Measurements from ENCODE around the gene CGRRF1. TPM values are rescaled to one million over a fixed set of nuclear protein-coding genes. Genes with fewer than 3 reads are reported as not detected.

The CGRRF1 gene
- total and polyA plus RNA-seq, 10 of the 15 experiments (the other 5 are each of a cell fraction or from before 2014, with no cell fraction given), result 5.5 to 47.7 (median 13.5) TPM

GRCh38 chr14:54535126-54535525 lies 25.4 kb downstream of the CGRRF1 start (continued):
- TF ChIP-seq E4F1 (IDR thresholded peaks at IDR 0.05; ENCODE audit: borderline replicate concordance, partially characterized antibody), result no peak

- H3K27me3 ChIP-seq (replicated peaks in 1 of 2; ENCODE audit: control insufficient read depth in 2 of 2, insufficient read depth in 2 of 2, low read length in 1 of 2), result no peaks in the 10 kb centered on the region
- ChIA-PET POLR2A (no interaction called here), CTCF (no interaction called here), SMC1A (ENCODE audit: uncharacterized antibody, unreplicated experiment) (no interaction called here), RAD21 (ENCODE audit: unreplicated experiment) (no interaction called here)
- H3K4me3 ChIP-seq, result no peak overlapping the region
- FAIRE-seq (no peak), DNase-seq (ENCODE audit: low read depth, low spot score) (no peak), ATAC-seq (no peak)
- intact Hi-C loops (cut with micrococcal nuclease; ENCODE audit: unreplicated experiment) (no loop called here), in situ Hi-C loops (cut with MboI) (no loop called here)
- WGBS (ENCODE audit: insufficient coverage, insufficient replicate concordance, low lambda C conversion rate, missing lambda C conversion rate), result 96% methylated on average over 2 of the region's 2 CpGs
- no peaks in the 10 kb centered on the region for H3K79me2 ChIP-seq (ENCODE audit: control insufficient read depth, insufficient read depth, low read length)
- H3K27ac ChIP-seq (ENCODE audit: control insufficient read depth, insufficient read depth), result no peak overlapping the region
- no peaks in the 10 kb centered on the region for H3K9me3 ChIP-seq (replicated peaks; ENCODE audit: control insufficient read depth, insufficient read depth, low read length)
- no peak overlapping the region for H2AFZ ChIP-seq (ENCODE audit: control insufficient read depth, low read depth, low read length)
- H3K4me1 ChIP-seq (ENCODE audit: control insufficient read depth, insufficient read depth, low read length), result peaks cover 7% of the 10 kb centered on the region; the same call in 1 of the 2 replicates
- no TSS peak for BruUV-seq (replicated peaks)
- no peak for TF ChIP-seq TCF12 (IDR thresholded peaks at IDR 0.05; ENCODE audit: low read depth, low read length)
- no peak for TF ChIP-seq NFYA (IDR thresholded peaks at IDR 0.05; ENCODE audit: borderline replicate concordance, low read depth, low read length)
- no peak for TF ChIP-seq CREM (IDR thresholded peaks at IDR 0.05; ENCODE audit: low read depth)
- TF ChIP-seq IKZF2 (IDR thresholded peaks at IDR 0.05), result no peak
- no peak for TF ChIP-seq NR2C2 (IDR thresholded peaks at IDR 0.05; ENCODE audit: borderline replicate concordance, control insufficient read depth, insufficient read length, low read depth)
- no peak for TF ChIP-seq CEBPZ (IDR thresholded peaks at IDR 0.05; ENCODE audit: low read depth, low read length)
- no peak for TF ChIP-seq HCFC1 (IDR thresholded peaks at IDR 0.05; ENCODE audit: low read length)
- TF ChIP-seq STAT1 (conservative IDR thresholded peaks at IDR 0.05), result no peak
- no peak for TF ChIP-seq TAF1 (IDR thresholded peaks at IDR 0.05; ENCODE audit: borderline replicate concordance, low read depth, low read length)
- no peak for TF ChIP-seq HDAC2 (IDR thresholded peaks at IDR 0.05)
- TF ChIP-seq EED (IDR thresholded peaks at IDR 0.05; ENCODE audit: low read depth), result no peak
- TF ChIP-seq RB1 (IDR thresholded peaks at IDR 0.05; ENCODE audit: borderline replicate concordance), result no peak
- TF ChIP-seq STAT3 (IDR thresholded peaks at IDR 0.05; ENCODE audit: low read depth, low read length), result no peak
- peaks cover 0 to 2% of the 10 kb centered on the region in 2 experiments; a peak in 1 of 4 replicates for H3K36me3 ChIP-seq (ENCODE audit: control insufficient read depth in 2 of 2, insufficient read depth in 2 of 2, low read length in 1 of 2)
- H3K9ac ChIP-seq (ENCODE audit: control insufficient read depth, insufficient read depth, low read length), result no peak overlapping the region
- H3K4me2 ChIP-seq (ENCODE audit: control insufficient read depth, insufficient read depth), result no peak overlapping the region
- H4K20me1 ChIP-seq (ENCODE audit: control insufficient read depth, insufficient read depth), result no peaks in the 10 kb centered on the region
Measured at GRCh38 chr14:54535646-54536045, 25.9 kb downstream of the CGRRF1 start.

Measured in GM12878 (cell line).